Activated CD8-positive, alpha-beta memory T cell treated with anti-CD3 and anti-CD28 coated beads for 1 hour (primary cell): Measurements from ENCODE around the gene NECAB3.

Experiments
- DNase-seq, 2 donors: peaks; one replicate each; pipeline ENCODE4 v3.0.0-alpha.2; 2020; ENCODE audit warnings: low read depth in 1 of 2; ENCODE audit errors: extremely low read depth in 1 of 2

The NECAB3 gene

DNA sequence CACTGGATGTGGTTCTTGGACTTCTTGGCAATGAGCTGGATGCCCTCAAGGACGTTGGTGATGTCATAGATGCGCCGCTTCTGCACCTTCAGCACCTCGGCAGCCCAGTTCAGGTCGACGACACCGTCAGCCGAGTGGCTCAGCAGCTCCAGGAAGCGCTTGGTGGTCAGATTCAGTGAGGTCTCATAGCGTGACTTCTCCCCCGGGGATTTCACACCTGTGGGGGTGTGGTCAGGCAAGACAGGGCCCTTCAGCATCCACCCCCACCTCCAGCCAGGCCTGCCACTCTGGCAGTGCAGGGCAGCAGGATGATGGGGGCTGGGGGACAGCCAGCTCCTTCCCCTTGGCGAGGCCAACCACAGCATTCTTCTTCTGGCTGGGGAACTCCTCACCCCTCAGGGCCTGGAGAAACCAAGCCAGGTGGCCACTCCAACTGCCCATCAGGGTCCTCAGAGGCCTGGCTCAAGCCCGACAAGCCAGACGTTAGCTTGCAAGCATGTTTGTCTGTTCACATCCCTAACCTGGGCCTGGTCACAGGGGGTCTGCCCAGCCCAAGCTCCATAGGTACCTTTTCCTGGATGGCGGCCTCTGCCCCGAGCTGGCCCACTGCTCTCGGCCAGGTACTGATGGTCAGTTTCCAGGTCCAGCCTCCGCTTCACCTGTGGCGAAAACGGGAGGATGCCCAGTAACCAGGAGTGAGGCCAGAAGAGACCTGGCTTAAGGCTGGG is 5.7 kb upstream of the NECAB3 start:
- no peak for DNase-seq

DNA sequence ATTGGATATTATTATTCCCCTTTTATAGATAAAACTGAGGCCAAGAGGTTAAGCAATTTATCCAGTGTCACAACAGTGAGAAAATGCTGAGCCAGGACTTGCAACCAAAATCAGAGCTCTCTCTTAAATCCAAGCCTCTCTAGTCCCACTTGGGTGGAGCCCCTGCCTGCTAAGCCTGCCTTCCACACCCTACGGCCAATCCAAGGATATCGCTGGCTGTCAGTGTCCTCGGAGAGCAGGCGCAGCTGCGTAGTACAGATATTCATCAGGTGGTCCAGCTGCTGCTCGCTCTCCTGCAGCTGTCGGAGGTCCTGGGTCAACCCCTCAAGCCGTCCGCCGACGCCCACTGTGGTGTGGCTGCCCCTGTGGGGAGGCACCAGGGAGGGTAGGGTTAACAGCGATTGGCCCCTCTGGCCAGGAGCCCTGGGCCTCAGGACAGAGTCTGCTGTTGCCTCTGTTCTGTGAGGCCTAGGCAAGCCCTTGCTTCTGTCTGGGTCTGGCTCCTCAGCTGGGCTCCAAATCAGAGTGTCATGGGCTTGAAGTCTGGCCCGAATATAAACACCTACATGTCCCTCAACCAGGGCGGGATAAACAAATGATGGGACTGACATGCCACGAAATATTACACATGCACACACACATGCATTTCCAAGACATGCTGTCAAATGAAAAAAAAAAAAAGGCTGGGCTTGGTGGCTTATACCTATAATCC is 3.9 kb upstream of the NECAB3 start:
- DNase-seq: no peak

DNA sequence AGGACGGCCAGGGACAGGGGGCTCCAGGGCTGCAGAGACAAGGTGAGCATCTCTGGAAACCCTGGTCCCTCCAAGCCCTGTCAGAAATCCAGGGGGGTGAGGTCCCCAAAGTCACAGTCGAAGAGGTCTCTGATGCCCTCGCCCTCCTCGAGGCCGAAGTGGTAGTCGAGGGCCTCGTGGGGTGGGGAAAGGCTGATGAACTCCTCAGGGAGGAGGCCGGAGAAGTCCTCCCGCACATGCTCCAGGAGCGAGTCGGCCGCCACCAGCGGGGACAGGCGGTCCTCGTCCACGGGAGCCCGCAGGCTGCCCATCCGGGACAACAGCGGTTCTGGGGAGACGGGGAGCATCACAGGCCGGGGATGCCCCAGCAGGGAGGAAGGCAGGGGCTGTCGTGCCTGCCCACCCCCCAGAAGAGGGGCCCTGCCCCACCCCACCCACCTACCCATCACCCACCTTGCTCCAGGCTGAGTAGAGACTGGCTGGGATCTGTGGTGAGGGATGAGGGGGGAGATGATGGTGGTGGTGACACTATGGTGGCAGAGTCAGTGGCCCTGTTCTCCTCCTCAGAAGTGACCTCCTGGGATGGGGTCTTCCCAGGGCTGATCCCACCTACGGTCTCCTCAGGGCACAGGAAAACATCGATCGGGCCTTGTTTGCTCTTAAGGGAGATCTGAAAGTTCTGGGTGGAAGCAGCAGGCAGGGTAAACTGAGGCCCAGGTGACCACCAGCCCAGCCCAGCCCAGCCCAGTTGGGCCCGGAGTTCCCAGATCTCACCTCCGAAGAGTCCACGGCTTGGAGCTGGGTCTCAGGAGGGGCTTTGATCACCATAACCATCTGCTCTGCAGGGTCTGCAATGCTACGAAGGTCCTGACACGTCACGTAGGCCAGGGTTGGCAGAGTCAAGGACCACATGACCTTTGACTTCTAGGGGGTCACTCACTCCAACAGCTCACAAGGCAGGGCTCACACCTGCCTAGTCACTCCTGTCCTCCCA is 2.7 kb upstream of the NECAB3 start:
- no peak for DNase-seq

DNA sequence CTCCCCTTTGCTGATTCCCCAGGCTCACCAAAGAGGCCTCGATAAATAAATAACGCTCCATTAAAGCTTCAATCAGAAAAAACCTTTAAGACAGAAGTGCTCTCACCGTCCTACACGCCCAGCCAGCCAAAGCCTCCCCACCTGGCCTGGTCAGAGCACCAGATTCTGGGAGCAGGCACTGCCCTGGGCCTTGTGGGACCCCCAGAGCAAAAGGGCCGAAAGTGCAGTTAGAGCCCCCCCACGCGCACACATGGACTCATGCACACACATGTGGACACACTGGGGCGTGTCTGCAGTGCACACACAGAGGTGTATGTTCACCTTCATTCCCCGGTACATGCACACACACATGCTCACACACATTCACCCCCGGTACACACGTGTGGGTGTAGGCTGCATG is 1.9 kb upstream of the NECAB3 start:
- DNase-seq: no peak

DNA sequence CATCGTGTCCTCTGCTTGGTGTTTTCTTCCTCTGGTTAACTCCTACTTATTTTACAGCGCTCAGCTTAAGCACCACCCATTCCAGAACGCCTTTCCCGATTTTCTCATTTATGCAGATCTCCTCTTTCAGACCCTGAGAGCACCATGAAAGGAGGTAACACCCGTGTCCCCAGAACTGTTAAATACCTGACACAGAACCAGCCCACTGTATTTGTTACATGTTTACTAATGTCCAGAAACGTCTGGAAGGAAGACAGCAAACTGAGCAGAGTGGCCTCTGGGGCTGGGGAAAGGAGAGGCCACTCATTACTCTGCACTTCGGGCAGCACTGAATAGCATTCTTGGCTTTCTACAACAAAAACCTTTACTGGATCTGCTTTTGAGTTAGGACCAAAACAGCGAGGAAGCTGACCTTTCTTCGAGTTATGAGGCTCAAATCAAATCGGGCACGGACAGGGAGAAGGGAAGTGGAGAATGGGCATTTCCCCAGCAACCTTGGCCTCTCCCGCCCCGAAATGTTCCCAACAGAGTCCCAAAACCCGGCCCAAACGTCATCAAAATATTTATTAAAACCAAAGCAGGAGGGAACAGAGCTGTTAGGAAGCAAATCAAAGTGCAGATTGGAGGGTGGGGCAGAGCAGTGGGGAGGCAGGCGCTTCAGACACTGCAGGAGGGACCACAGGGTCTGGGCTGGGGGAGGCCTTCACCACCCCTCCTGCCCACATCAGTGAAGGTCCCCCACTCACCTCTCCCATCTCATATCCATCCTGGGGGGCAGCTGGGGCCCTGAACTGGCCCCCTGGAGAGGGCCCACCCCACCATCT is 1.1 kb upstream of the NECAB3 start:
- no peak for DNase-seq

DNA sequence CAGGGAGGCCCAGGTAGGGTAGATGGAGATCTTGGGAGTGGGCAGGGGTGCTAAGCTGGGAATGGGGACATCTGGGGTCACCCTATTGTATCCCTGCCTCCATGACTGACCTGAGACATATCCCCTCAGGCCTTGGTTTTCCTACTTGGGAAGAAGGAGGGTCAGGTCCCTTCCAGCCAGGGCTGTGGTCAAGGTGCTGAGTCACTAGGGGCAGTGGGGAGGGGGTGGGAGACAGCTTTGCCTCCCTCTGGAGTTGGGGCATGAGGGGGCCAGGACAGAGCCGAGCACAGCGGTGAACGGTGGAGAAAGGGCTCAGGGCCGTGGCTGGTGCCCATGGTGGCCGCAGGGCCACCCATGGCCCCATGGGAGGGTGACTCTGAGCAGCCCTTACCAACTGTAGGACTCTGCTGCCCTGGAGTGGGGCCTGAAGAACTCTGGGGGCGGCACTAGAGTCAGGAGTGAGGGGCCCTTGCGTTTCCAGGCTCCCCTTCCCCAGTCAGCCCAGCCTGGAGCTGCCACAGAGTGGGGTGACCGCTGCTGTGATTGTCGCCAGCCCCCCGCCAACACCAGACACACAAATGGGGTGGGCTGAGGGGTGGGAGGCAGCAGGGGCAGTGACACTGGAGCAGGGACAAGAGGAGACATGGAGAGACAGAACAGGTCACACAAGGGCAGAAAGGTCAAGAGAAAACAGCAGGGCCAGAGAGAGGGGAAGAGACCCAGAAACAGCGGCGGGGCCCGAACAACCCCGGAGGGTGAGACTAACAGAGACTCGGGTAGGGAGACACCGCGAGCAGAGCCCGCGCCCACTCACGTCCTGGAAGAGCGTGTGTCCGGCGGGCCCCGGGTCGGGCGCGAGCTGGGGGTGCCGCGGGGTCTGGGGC is 576 bp downstream of the NECAB3 start:
- DNase-seq: no peak

DNA sequence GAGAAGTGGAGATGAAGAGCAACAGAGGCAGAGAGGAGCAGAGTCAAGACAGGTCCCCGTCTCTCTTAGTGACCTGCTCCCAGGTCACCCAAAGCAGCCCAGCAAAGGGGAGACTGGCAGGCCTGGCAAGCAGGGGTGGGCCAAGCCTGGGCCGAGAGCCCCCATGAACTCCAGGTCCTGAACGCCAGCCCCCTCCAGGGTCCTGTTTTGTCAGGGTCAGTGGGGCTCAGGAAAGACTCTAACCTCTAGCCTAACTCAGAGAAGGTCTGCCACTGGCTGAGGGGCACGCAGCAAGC is 1.2 kb downstream of the NECAB3 start:
- no peak for DNase-seq

DNA sequence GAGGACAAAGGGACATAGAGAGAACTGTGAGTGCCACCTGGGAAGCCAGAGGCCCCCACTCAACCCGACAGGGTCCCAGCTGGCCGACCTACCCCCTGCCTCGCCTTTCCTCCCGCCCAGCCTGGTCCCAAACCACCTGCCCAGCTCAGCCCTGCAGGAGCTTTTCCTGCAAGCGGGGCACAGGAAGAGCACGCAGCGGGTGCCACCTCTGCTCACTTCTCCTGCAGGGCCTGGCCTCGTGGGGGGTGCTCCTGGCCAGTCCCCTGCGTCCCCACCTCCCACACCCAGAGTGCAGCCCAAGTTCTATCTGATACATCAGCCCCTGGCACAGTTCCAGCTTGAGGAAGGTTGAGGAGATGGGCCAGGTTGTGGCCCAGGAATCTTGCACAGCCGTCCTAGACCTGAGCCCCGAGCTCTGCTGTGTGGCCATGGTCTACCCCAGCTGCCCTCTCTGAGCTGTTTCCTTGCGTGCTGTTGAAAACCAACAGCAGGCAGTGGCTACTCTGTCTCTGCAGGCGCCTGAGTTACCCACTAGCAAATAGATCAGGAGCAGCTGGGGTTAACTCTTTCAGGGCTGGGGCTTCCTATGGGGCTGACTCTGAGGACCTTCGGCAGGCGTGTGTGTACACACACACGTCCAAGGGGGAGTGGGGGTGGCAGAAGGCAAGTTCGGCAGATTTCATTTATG is 1.7 kb downstream of the NECAB3 start:
- no peak for DNase-seq

DNA sequence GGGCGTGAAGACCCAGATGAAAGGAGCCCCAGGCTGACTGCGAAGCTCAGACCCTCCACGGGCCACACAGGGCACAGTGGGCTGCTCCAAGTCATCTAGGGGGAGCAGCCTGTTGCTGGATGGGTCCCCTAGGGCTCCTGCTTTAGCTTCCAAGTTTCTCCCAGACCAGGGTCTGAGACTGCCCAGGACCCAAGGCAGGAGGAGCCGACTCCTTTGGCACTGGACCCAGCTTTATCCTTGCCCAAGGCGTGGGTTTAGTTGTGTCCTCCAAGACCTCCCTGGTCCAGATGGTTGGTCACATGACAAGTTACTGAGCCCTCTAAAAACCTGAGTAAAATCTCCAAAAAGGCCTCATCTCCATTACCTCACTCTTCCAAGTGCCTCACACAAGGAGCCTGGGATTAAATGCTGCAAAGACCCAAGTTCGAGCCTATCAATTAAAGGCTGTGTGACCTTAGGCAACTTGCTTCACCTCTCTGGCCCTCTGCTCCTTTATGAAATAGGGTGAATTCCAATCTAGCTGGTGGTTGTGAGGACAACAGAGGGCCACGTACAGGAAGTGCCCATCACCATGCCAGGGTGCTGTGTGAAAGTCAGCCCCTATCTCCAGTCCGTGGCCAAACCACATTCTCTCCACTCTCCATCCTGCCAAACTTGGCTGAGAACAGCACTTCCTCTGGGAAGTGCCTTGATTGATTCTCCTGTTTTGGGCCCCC is 2.5 kb downstream of the NECAB3 start:
- DNase-seq: no peak

DNA sequence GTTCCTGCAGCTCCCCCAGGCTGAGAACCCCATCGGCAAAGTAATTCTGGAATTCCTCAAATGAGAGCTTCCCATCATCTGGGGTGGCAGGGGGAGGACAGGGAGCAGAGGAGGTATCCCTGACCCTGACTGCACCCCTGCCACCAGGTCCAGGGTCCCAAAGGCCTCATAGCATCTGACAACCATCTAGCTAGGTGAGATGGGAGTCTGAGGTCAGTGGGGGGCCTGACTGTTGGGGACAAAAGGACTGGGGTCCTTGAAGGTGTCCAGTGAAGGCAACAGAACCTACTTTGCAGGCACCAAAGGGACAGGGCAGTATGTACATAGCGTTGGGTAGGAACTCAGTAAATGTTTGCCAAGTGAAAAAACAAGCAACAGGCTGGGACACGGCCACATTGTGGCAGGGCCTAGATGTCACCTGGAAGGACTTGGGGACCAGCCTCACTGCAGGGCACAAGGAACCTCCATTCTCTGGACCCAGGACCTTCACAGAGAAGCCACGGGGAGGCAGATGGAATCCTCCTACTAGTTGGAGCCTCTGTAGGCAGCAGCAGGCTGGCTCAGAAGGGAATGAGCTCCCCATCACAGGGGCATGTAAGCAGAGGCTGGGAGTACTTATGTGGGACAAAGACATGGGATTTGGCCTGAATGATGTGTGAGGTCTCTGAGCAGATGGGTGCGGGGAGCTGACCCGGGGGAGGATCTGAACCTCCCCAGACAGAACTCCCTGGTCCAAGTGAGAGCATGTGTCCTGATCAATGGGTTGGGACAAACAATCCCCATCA is 3.3 kb downstream of the NECAB3 start:
- no peak for DNase-seq

DNA sequence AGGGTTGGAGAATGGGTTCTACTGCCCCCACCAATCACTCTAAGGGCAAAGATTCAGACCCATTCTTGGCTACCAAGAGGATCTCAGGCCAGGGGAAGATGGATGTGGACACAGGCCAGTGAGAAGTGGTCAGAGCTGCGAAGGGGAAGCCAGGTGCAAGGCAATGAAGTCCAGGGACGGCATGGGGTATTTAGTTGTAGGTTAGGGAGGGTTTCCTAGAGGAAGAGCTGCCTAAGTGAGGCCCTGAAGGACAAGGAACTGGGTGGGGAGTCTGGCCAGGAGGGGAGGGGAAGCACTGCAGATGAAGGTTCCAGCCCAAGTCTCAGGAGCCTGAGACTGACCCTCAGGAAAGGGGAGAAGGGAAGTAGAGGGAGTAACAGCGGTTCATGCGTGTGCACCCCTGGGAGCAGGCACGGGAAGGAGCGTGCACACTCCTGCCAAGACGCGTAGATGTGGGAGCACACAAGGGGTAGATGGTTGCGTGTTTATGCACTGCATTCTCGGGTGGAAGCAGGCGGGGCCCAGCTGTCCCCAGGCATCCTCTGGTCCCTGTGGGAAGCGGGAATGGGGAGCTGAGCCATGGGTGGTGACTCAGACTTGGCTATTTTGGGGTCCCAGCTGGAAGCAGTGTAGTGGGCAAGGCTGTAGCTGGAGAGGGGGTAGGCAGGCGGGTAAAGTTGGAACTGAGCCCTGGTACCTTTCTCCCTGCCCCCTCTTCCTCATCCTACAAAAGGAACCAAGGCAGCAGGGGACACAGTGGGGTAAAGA is 4.2 kb downstream of the NECAB3 start:
- no peak for DNase-seq

DNA sequence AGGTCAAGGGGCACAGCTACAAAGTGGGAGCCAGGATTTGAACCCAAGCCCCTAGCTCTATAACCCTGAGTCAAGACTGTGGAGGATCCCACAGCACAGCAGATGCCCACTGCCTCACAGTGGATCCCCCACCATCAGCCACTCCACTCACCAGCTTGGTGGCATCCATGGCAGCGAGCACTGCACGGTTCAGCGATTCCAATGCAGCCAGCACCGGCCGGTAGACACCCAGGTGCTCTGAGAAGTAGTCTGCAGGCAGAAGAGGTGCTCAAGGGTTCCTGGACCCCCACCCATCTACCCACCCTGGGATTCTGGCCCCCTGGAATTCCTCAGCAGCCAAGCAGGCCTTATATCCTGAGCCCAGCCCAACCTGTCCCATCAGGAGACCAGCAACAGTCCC is 5.0 kb downstream of the NECAB3 start:
- DNase-seq: no peak

DNA sequence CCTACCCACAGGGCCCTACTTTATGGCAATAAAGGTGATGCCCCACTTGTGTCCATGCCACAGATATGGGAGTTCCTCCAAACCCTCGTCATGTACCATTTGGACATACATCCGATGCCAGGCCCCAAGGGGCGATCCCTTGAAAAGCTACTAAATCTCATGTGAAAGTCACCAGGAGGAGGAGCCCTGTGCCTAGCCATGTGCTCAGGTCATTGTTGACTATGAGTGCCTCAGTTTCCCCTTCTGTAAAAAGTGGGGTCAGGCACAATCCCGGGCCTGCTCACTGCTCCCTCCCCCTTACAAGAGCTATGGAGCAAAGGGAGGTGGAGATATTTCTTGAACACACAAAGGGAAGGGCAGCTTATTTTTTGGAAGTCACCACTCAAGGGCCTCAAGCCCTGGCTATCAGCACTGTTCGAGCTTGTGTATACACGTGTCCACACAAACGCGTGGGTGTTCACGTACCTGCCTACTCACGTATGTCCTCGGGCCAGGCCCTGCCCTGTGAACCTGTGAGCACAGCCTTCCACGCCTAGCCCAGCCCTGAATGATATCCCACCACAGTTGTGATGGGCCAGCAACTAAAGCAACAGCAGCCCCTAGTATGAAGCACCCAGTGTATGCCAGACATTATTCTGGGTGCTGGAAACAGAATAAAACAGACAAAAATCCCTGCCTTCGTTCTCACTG is 5.6 kb downstream of the NECAB3 start:
- DNase-seq: no peak

DNA sequence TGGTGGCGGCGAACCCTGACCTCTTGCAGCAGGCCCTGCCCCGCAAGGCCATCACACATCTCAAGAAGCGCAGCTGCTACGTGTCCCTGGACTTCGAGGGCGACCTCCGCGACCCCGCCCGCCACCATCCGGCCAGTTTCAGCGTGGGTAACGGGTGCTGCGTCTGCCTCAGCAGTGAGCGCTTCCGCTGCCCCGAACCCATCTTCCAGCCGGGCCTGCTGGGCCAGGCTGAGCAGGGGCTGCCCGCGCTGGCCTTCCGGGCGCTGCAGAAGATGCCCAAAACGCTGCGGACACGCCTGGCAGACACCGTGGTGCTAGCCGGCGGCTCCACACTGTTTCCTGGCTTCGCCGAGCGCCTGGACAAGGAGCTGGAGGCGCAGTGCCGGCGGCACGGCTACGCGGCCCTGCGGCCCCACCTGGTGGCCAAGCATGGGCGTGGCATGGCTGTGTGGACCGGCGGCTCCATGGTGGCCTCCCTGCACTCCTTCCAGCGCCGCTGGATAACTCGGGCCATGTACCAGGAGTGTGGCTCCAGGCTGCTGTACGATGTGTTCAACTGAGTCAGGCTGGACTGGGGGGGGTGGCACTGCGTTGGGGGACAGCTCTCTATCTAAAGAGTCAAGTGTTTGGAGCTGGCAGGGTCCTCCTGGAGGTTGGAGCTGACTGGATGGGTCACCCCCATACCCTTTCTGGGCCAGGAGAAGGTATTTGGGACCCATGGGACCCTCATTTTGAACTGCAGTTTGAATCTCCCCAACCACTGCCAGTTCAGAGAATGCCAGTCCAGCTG is 6.4 kb downstream of the NECAB3 start:
- DNase-seq: peak in 1 of 2 donors; percentile 66

DNA sequence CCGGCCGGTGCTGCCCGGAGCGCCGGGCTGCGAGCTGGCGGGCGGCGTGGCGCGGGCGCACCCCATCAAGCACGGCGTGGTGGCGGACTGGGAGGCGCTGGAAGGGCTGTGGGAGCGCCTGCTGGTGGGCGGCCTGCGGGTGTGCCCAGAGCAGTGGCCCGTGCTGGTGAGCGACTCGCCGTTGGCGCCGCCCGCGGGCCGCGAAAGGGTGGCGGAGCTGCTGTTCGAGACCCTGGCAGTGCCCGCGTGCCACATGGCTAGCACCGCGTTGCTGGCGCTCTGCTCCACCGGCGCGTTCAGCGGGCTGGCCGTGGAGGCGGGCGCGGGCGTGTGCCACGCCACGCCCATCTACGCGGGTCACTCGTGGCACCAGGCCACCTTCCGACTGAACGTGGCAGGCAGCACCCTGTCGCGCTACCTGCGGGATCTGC is 7.0 kb downstream of the NECAB3 start:
- DNase-seq: peak in 1 of 2 donors; percentile 19
